Measurements from ENCODE around the gene YES1.

Gene YES1

GRCh38 chr18:820591-821165 lies 8.6 kb upstream of the YES1 start:
- Histone ChIP-seq H2AFZ (ENCODE audit: low read length) (peak overlapping the region; percentile 57), H3K23ac (ENCODE audit: low read depth, low read length, poor library complexity) (no peak overlapping the region), H3K9me3 (replicated peaks in 1 of 2; ENCODE audit: control insufficient read depth in 2 of 2, insufficient read depth in 1 of 2, low read depth in 1 of 2, low read length in 2 of 2) (no peaks in the 10 kb centered on the region), H4K8ac (ENCODE audit: low read depth, low read length) (no peak overlapping the region), H3K79me1 (ENCODE audit: low read depth, low read length) (no peaks in the 10 kb centered on the region), H2AK5ac (ENCODE audit: low read depth, low read length) (no peak overlapping the region), H3K4me2 (ENCODE audit: insufficient read depth, low read length, poor library complexity, severe bottlenecking) (no peak overlapping the region), H3K9ac (ENCODE audit: low read depth, low read length, poor library complexity) (no peak overlapping the region), H3K36me3 (replicated peaks in 1 of 2; ENCODE audit: control insufficient read depth in 2 of 2, insufficient read depth in 2 of 2, low read length in 2 of 2) (no peaks in the 10 kb centered on the region), H3K27ac (replicated peaks; ENCODE audit: low read length) (no peak overlapping the region), H3K14ac (ENCODE audit: low read length) (no peak overlapping the region), H3K4me3 (ENCODE audit: low read length in 2 of 2) (no peak overlapping the region), H2BK15ac (ENCODE audit: low read length) (no peak overlapping the region), H2BK5ac (ENCODE audit: low read length) (no peak overlapping the region), H2BK12ac (ENCODE audit: low read length) (no peak overlapping the region), H3K4me1 (ENCODE audit: control insufficient read depth in 2 of 2, insufficient read depth in 1 of 2, low read depth in 1 of 2, low read length in 2 of 2) (no peaks in the 10 kb centered on the region), H4K91ac (ENCODE audit: low read depth, low read length, poor library complexity) (no peak overlapping the region), H3K18ac (ENCODE audit: low read length) (no peak overlapping the region), H3K4ac (ENCODE audit: low read length) (no peak overlapping the region), H2BK120ac (ENCODE audit: low read depth, low read length) (no peak overlapping the region), H3K27me3 (ENCODE audit: control insufficient read depth in 3 of 3, insufficient read depth in 3 of 3, low read depth in 1 of 3, low read length in 3 of 3) (no peaks in the 10 kb centered on the region)
- DNase-seq (ENCODE audit: low spot score): no peak
- no CpG with 5 or more reads among the region's 4 CpGs for WGBS, 2 donors (ENCODE audit: extremely low coverage in 2 of 2, insufficient read length in 2 of 2, insufficient replicate concordance in 1 of 2)

DNA sequence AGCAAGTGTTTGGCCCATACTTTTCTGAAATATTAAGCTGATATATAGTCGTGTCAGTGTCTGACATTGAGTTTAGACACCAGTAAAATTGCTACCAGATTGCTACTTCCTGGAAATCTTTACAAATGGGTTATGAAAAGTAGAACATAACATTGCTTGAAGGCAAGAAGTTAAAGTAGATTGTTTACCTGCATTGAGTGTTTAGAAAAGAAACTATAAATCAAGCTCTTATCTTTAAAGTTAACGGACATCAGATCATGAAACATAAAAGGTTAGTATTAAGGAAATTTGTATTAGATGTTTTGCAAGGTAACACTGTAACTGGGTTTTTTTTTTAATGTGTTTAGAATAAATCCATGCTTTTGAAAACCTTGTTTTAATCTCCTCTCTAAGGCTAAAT lies 4.8 kb upstream of the YES1 start:
- Histone ChIP-seq H3K4me2 (ENCODE audit: insufficient read depth, low read length, poor library complexity, severe bottlenecking) (no peak overlapping the region), H4K91ac (ENCODE audit: low read depth, low read length, poor library complexity) (no peak overlapping the region), H3K4me1 (ENCODE audit: control insufficient read depth in 2 of 2, insufficient read depth in 1 of 2, low read depth in 1 of 2, low read length in 2 of 2) (peaks cover 2 to 4% of the 10 kb centered on the region in 2 donors), H3K9me3 (replicated peaks in 1 of 2; ENCODE audit: control insufficient read depth in 2 of 2, insufficient read depth in 1 of 2, low read depth in 1 of 2, low read length in 2 of 2) (peaks cover 0 to 7% of the 10 kb centered on the region in 2 donors), H4K8ac (ENCODE audit: low read depth, low read length) (no peak overlapping the region), H3K36me3 (replicated peaks in 1 of 2; ENCODE audit: control insufficient read depth in 2 of 2, insufficient read depth in 2 of 2, low read length in 2 of 2) (no peaks in the 10 kb centered on the region), H3K27ac (replicated peaks; ENCODE audit: low read length) (no peak overlapping the region), H3K27me3 (ENCODE audit: control insufficient read depth in 3 of 3, insufficient read depth in 3 of 3, low read depth in 1 of 3, low read length in 3 of 3) (no peaks in the 10 kb centered on the region), H2BK15ac (ENCODE audit: low read length) (no peak overlapping the region), H3K4me3 (ENCODE audit: low read length in 2 of 2) (no peak overlapping the region), H3K14ac (ENCODE audit: low read length) (no peak overlapping the region), H3K23ac (ENCODE audit: low read depth, low read length, poor library complexity) (no peak overlapping the region), H3K79me1 (ENCODE audit: low read depth, low read length) (no peaks in the 10 kb centered on the region), H2AK5ac (ENCODE audit: low read depth, low read length) (no peak overlapping the region), H3K9ac (ENCODE audit: low read depth, low read length, poor library complexity) (no peak overlapping the region), H3K4ac (ENCODE audit: low read length) (no peak overlapping the region), H2BK12ac (ENCODE audit: low read length) (no peak overlapping the region), H2AFZ (ENCODE audit: low read length) (no peak overlapping the region), H2BK5ac (ENCODE audit: low read length) (no peak overlapping the region), H3K18ac (ENCODE audit: low read length) (no peak overlapping the region), H2BK120ac (ENCODE audit: low read depth, low read length) (no peak overlapping the region)
- no CpG with 5 or more reads among the region's 2 CpGs for WGBS, 2 donors (ENCODE audit: extremely low coverage in 2 of 2, insufficient read length in 2 of 2, insufficient replicate concordance in 1 of 2)
- no peak for DNase-seq (ENCODE audit: low spot score)

- H2BK5ac ChIP-seq (ENCODE audit: low read length): no peak overlapping the region
- no peak overlapping the region for H3K4me3 ChIP-seq (ENCODE audit: low read length in 2 of 2)
- H3K14ac ChIP-seq (ENCODE audit: low read length): no peak overlapping the region
- peaks cover 2 to 4% of the 10 kb centered on the region in 2 donors for H3K4me1 ChIP-seq (ENCODE audit: control insufficient read depth in 2 of 2, insufficient read depth in 1 of 2, low read depth in 1 of 2, low read length in 2 of 2)
- H4K91ac ChIP-seq (ENCODE audit: low read depth, low read length, poor library complexity): no peak overlapping the region
- H3K27me3 ChIP-seq (ENCODE audit: control insufficient read depth in 3 of 3, insufficient read depth in 3 of 3, low read depth in 1 of 3, low read length in 3 of 3): no peaks in the 10 kb centered on the region
- no peak overlapping the region for H3K27ac ChIP-seq (replicated peaks; ENCODE audit: low read length)
- H3K9ac ChIP-seq (ENCODE audit: low read depth, low read length, poor library complexity): no peak overlapping the region
- H3K18ac ChIP-seq (ENCODE audit: low read length): no peak overlapping the region
- no peaks in the 10 kb centered on the region for H3K36me3 ChIP-seq (replicated peaks in 1 of 2; ENCODE audit: control insufficient read depth in 2 of 2, insufficient read depth in 2 of 2, low read length in 2 of 2)
- no peak overlapping the region for H2BK12ac ChIP-seq (ENCODE audit: low read length)
- no peak overlapping the region for H2BK15ac ChIP-seq (ENCODE audit: low read length)
- no peak overlapping the region for H2AFZ ChIP-seq (ENCODE audit: low read length)
- no peaks in the 10 kb centered on the region for H3K79me1 ChIP-seq (ENCODE audit: low read depth, low read length)
- no peak overlapping the region for H3K4me2 ChIP-seq (ENCODE audit: insufficient read depth, low read length, poor library complexity, severe bottlenecking)
- no peak overlapping the region for H4K8ac ChIP-seq (ENCODE audit: low read depth, low read length)
- H3K23ac ChIP-seq (ENCODE audit: low read depth, low read length, poor library complexity): no peak overlapping the region
- WGBS, 2 donors (ENCODE audit: extremely low coverage in 2 of 2, insufficient read length in 2 of 2, insufficient replicate concordance in 1 of 2): no CpG with 5 or more reads among the region's 4 CpGs
- H2AK5ac ChIP-seq (ENCODE audit: low read depth, low read length): no peak overlapping the region
- no peak for DNase-seq (ENCODE audit: low spot score)
- H3K9me3 ChIP-seq (replicated peaks in 1 of 2; ENCODE audit: control insufficient read depth in 2 of 2, insufficient read depth in 1 of 2, low read depth in 1 of 2, low read length in 2 of 2): peaks cover 0 to 7% of the 10 kb centered on the region in 2 donors
- no peak overlapping the region for H2BK120ac ChIP-seq (ENCODE audit: low read depth, low read length)
- no peak overlapping the region for H3K4ac ChIP-seq (ENCODE audit: low read length)
Observed at GRCh38 chr18:816088-816653, 4.1 kb upstream of the YES1 start.

DNA sequence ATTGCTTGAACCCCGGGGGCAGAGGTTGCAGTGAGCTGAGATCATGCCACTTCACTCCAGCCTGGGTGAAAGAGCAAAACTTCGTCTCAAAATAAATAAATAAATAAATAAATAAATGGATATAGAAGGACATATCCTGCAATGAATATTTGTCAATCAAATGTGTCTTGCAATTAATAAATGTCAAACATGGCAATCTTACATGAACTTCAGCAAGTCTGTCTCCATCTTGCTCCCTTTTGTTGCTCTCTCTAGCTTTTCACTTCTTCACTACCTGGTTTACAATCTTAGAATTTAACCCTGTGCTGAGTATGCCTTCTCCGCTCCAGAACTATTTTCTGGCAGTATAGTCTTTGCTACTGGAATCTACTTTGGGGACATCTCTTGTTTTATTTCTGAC lies 3.3 kb upstream of the YES1 start:
- Histone ChIP-seq H3K27me3 (ENCODE audit: control insufficient read depth in 3 of 3, insufficient read depth in 3 of 3, low read depth in 1 of 3, low read length in 3 of 3) (no peaks in the 10 kb centered on the region), H3K14ac (ENCODE audit: low read length) (no peak overlapping the region)

More for the DNA sequence above, 3.3 kb upstream of the YES1 start:
- DNase-seq (ENCODE audit: low spot score): no peak
- no peak overlapping the region for H3K18ac ChIP-seq (ENCODE audit: low read length)
- H3K79me1 ChIP-seq (ENCODE audit: low read depth, low read length): no peaks in the 10 kb centered on the region
- no peak overlapping the region for H2BK15ac ChIP-seq (ENCODE audit: low read length)
- no peak overlapping the region for H2AK5ac ChIP-seq (ENCODE audit: low read depth, low read length)
- H3K9ac ChIP-seq (ENCODE audit: low read depth, low read length, poor library complexity): no peak overlapping the region
- WGBS, 2 donors (ENCODE audit: extremely low coverage in 2 of 2, insufficient read length in 2 of 2, insufficient replicate concordance in 1 of 2): no CpG with 5 or more reads among the region's 3 CpGs
- no peak overlapping the region for H2BK5ac ChIP-seq (ENCODE audit: low read length)
- H4K91ac ChIP-seq (ENCODE audit: low read depth, low read length, poor library complexity): no peak overlapping the region
- no peak overlapping the region for H2AFZ ChIP-seq (ENCODE audit: low read length)
- H3K4ac ChIP-seq (ENCODE audit: low read length): no peak overlapping the region
- no peak overlapping the region for H3K4me2 ChIP-seq (ENCODE audit: insufficient read depth, low read length, poor library complexity, severe bottlenecking)
- H4K8ac ChIP-seq (ENCODE audit: low read depth, low read length): no peak overlapping the region
- no peak overlapping the region for H2BK12ac ChIP-seq (ENCODE audit: low read length)
- H3K36me3 ChIP-seq (replicated peaks in 1 of 2; ENCODE audit: control insufficient read depth in 2 of 2, insufficient read depth in 2 of 2, low read length in 2 of 2): no peaks in the 10 kb centered on the region
- H3K9me3 ChIP-seq (replicated peaks in 1 of 2; ENCODE audit: control insufficient read depth in 2 of 2, insufficient read depth in 1 of 2, low read depth in 1 of 2, low read length in 2 of 2): peaks cover 0 to 7% of the 10 kb centered on the region in 2 donors
- H2BK120ac ChIP-seq (ENCODE audit: low read depth, low read length): no peak overlapping the region
- no peak overlapping the region for H3K27ac ChIP-seq (replicated peaks; ENCODE audit: low read length)
- no peak overlapping the region for H3K4me3 ChIP-seq (ENCODE audit: low read length in 2 of 2)
- H3K23ac ChIP-seq (ENCODE audit: low read depth, low read length, poor library complexity): no peak overlapping the region
- H3K4me1 ChIP-seq (ENCODE audit: control insufficient read depth in 2 of 2, insufficient read depth in 1 of 2, low read depth in 1 of 2, low read length in 2 of 2): peaks cover 2 to 9% of the 10 kb centered on the region in 2 donors

All from neuronal stem cell (in vitro differentiated cells).